Breast epithelium (tissue), 4 donors: Measurements from ENCODE around the gene PCSK7. TPM values are rescaled to one million over a fixed set of nuclear protein-coding genes. Genes with fewer than 3 reads are reported as not detected.

Source experiments
- DNase-seq, 2 donors: peaks; one replicate each; pipeline ENCODE4 v3.0.0-alpha.2; 2019; ENCODE audit warnings: low spot score in 2 of 2
- H3K27ac ChIP-seq, 2 donors: fragments of 200-600 bp; sonication (generic) in 1 of 2; one replicate each; pipeline ENCODE4 v1.5.1; 2016 to 2019; ENCODE audit warnings: mild to moderate bottlenecking in 1 of 2
- H3K27me3 ChIP-seq, 2 donors: fragments of 200-600 bp; sonication (generic) in 1 of 2; one replicate each; pipeline versions ENCODE4 v1.5.1 to v1.6.0; 2017 to 2019; ENCODE audit warnings: control low read depth in 1 of 2, mild to moderate bottlenecking in 1 of 2
- H3K36me3 ChIP-seq: fragments of 200-600 bp; one replicate; pipeline ENCODE4 v1.5.1; 2019
- H3K4me1 ChIP-seq, 2 donors: fragments of 200-600 bp; sonication (generic); one replicate each; pipeline ENCODE4 v1.5.1; 2016 to 2019; ENCODE audit warnings: control low read depth in 1 of 2
- H3K4me3 ChIP-seq, 3 donors: fragments of 200-600 bp; sonication (generic); 1 replicate in 2 of 3; 2 replicates in 1 of 3; pipeline ENCODE4 v1.5.1; 2016 to 2019; ENCODE audit warnings: mild to moderate bottlenecking in 3 of 3, moderate library complexity in 2 of 3
- H3K9me3 ChIP-seq, 2 donors: fragments of 200-600 bp; sonication (generic) in 1 of 2; one replicate each; pipeline ENCODE4 v1.5.1; 2016 to 2019; ENCODE audit warnings: control low read depth in 1 of 2
- POLR2A ChIP-seq: fragments of 450-650 bp; IDR thresholded peaks from one replicate; pipeline ENCODE4 v1.6.1; 2016; ENCODE audit warnings: antibody characterized with exemption, mild to moderate bottlenecking, moderate library complexity
- POLR2AphosphoS5 ChIP-seq, 3 donors: sonication (generic); formaldehyde crosslinking; IDR thresholded peaks; one replicate each; pipeline ENCODE4 v1.6.1; 2017; ENCODE audit warnings: antibody characterized with exemption in 3 of 3
- intact Hi-C: fragments of 100-400 bp; cut with DNase I; formaldehyde crosslinking; loops from one replicate; pipeline ENCODE4 v1.15.1; 2023; ENCODE audit warnings: low total_unique reads
- total RNA-seq, 3 donors: library from RNA; depleted of rRNA; stranded (reverse); fragments of >200 nt; gene quantifications; one replicate each; pipeline ENCODE4 v1.1.0, GENCODE V29; 2016
- TF ChIP-seq, protein P1 (sequence below), 3 donors: fragments of 450-650 bp; IDR thresholded peaks; one replicate each; pipeline ENCODE4 v1.5.1; 2016 to 2017; ENCODE audit warnings: antibody characterized with exemption in 3 of 3, mild to moderate bottlenecking in 3 of 3, moderate library complexity in 3 of 3

The PCSK7 gene
- total RNA-seq, 3 donors from 2014 or later, result 43.2 to 51.5 (median 44.2) TPM

DNA sequence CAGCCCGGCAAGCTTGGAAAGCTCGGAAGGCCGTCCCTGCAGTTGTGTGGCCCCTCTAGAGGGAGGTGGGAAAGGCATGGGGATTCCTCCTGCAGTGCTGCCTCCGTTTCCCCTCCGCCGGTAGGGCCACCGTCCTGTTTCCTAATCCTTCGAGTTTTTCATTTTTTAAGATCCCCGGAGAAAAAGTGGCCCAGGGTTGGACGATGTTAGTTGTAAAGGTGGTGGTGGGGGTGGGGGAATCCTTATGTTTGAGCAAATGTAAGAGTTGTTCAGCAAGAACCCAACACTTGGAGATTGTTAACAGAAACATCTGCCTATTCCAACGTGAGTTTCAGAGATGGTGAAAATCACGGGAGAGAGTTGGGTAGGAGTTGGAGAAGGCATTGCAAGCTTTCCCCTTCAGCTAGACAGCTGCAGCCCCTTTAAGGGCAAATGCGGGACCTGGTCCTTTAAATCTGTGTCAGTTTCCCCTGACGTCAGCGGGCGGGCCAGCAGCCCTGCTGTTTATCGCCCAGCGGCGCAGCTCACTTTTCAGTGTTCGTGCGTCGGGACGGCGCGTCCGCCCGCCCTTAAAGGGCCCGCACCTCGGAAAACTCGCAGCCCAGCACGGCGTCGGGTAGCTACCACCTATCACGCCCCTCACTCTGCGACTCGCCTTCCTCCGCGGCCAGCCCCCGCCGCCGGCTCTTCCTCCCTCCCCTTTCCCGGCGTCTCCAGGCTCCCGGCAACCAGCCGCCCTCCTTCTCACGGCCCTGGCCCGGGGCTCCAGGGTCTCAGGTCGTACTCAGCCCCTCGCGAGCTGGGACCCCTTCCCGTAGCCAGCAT, 53.5 kb downstream of the PCSK7 start, which contains the start of gene SIDT2:
Gene SIDT2 (plus strand): TSS at position 534 of the 825 bp plus-strand sequence. CDS start 521 bp downstream, outside the sequence.
- peaks cover 4% of the 10 kb centered on the region in 2 donors for H3K4me1 ChIP-seq
- no peaks in the 10 kb centered on the region for H3K36me3 ChIP-seq
- TF ChIP-seq POLR2AphosphoS5 (IDR thresholded peaks at IDR 0.05) (peak; percentile 79 to 90 (median 80)), POLR2A (peak; percentile 70)
- TF ChIP-seq, protein P1, sequence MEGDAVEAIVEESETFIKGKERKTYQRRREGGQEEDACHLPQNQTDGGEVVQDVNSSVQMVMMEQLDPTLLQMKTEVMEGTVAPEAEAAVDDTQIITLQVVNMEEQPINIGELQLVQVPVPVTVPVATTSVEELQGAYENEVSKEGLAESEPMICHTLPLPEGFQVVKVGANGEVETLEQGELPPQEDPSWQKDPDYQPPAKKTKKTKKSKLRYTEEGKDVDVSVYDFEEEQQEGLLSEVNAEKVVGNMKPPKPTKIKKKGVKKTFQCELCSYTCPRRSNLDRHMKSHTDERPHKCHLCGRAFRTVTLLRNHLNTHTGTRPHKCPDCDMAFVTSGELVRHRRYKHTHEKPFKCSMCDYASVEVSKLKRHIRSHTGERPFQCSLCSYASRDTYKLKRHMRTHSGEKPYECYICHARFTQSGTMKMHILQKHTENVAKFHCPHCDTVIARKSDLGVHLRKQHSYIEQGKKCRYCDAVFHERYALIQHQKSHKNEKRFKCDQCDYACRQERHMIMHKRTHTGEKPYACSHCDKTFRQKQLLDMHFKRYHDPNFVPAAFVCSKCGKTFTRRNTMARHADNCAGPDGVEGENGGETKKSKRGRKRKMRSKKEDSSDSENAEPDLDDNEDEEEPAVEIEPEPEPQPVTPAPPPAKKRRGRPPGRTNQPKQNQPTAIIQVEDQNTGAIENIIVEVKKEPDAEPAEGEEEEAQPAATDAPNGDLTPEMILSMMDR (IDR thresholded peaks at IDR 0.05), result no peak
- H3K27ac ChIP-seq, result peak within 1 kb of the TSS; percentile 94 to 98
- no peaks in the 10 kb centered on the region for H3K9me3 ChIP-seq
- peak; percentile 89 to 90 for DNase-seq
- peak within 1 kb of the TSS; percentile 80 to 97 (median 88) for H3K4me3 ChIP-seq
- intact Hi-C loops, result no loop called here
- no peaks in the 10 kb centered on the region for H3K27me3 ChIP-seq

- no peak for TF ChIP-seq POLR2AphosphoS5 (IDR thresholded peaks at IDR 0.05)
- TF ChIP-seq, protein P1 (IDR thresholded peaks at IDR 0.05), result no peak
- no peak for TF ChIP-seq POLR2A
- Histone ChIP-seq H3K4me1 (peaks cover 4% of the 10 kb centered on the region in 2 donors), H3K27me3 (no peaks in the 10 kb centered on the region), H3K9me3 (no peaks in the 10 kb centered on the region), H3K4me3 (peak overlapping the region; percentile 80 to 97 (median 88)), H3K36me3 (no peaks in the 10 kb centered on the region), H3K27ac (peak overlapping the region; percentile 94 to 98)
- intact Hi-C loops, result no loop called here
- no peak for DNase-seq
Observed at GRCh38 chr11:117177534-117178209, 54.2 kb downstream of the PCSK7 start.

- Histone ChIP-seq H3K36me3 (no peaks in the 10 kb centered on the region), H3K27me3 (no peaks in the 10 kb centered on the region), H3K9me3 (no peaks in the 10 kb centered on the region), H3K27ac (no peak overlapping the region), H3K4me3 (no peak overlapping the region), H3K4me1 (peaks cover 4% of the 10 kb centered on the region in 2 donors)
- DNase-seq, result no peak
- intact Hi-C loops, result no loop called here
- no peak for TF ChIP-seq POLR2A
- no peak for TF ChIP-seq POLR2AphosphoS5 (IDR thresholded peaks at IDR 0.05)
- TF ChIP-seq, protein P1 (IDR thresholded peaks at IDR 0.05), result no peak
Observed at GRCh38 chr11:117176186-117176585, 55.7 kb downstream of the PCSK7 start.

DNA sequence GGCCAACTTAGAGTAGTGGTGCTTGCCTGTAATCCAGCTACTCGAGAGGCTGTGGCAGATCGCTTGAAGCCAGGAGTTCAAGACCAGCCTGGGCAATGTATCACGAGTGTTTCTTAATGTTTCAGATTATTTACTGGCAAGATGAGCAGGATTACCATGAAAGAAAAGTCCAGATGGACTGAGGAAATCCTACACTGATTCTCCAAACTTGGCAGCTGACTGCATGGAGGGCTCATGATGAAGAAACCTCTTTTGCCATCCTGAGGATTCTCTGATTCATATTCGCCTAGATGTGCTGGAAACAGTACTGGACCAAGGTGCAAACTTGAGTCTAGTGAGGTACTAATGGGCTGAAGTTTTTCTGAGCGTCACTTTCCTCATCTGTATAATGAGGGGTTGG, 56.1 kb downstream of the PCSK7 start:
- Histone ChIP-seq H3K4me1 (peaks cover under 1 to 4% of the 10 kb centered on the region in 2 donors), H3K4me3 (no peak overlapping the region), H3K27ac (no peak overlapping the region), H3K27me3 (no peaks in the 10 kb centered on the region), H3K9me3 (no peaks in the 10 kb centered on the region), H3K36me3 (no peaks in the 10 kb centered on the region)
- intact Hi-C loops, result no loop called here
- no peak for DNase-seq
- TF ChIP-seq POLR2AphosphoS5 (IDR thresholded peaks at IDR 0.05) (no peak), POLR2A (no peak)
- TF ChIP-seq, protein P1 (IDR thresholded peaks at IDR 0.05), result no peak

GRCh38 chr11:117175104-117175503, 56.8 kb downstream of the PCSK7 start:
- no peak for DNase-seq
- Histone ChIP-seq H3K4me3 (no peak overlapping the region), H3K9me3 (no peaks in the 10 kb centered on the region), H3K27me3 (no peaks in the 10 kb centered on the region), H3K36me3 (no peaks in the 10 kb centered on the region), H3K4me1 (peaks cover 0 to 4% of the 10 kb centered on the region in 2 donors), H3K27ac (no peak overlapping the region)
- TF ChIP-seq POLR2A, result no peak
- TF ChIP-seq, protein P1 (IDR thresholded peaks at IDR 0.05), result no peak
- intact Hi-C loops, result no loop called here
